CD4-positive, alpha-beta T cell (primary cell): ENCODE data around the gene OR10H1. TPM values are rescaled to one million over a fixed set of nuclear protein-coding genes. Genes with fewer than 3 reads are reported as not detected.
"Not testable (repeated sequence)": the region's sequence is repeated elsewhere in the genome, so short reads cannot be mapped to it uniquely, and the experiment has no call there.

Experiments used
- ATAC-seq: fragments of 200-7000 bp; cut with Tn5 transposase; one replicate; pipeline ENCODE4 v1.10.0; 2022; ENCODE audit warnings: mild to moderate bottlenecking; ENCODE audit not compliant: poor library complexity
- CTCF ChIA-PET: fragments of 350-600 bp; sonication (Branson Sonifier 250); formaldehyde crosslinking; loops from one replicate; lab custom pipeline; 2021; ENCODE audit warnings: antibody characterized with exemption, inconsistent platforms; lab: Charles Lee
- POLR2A ChIA-PET: fragments of 350-600 bp; sonication (Branson Sonifier 250); formaldehyde crosslinking; loops from one replicate; lab custom pipeline; 2021; ENCODE audit warnings: antibody characterized with exemption, inconsistent platforms; lab: Charles Lee
- DNase-seq, 14 experiments: peaks; one replicate each; pipeline ENCODE4 v3.0.0-alpha.2; 2013 to 2020; ENCODE audit warnings: mixed read lengths in 2 of 14
- H3K27ac ChIP-seq, 2 donors: one replicate each; pipeline versions ENCODE4 v1.5.1 to v1.7.0; 2013; ENCODE audit warnings: low read length in 2 of 2, low read depth in 1 of 2, mild to moderate bottlenecking in 1 of 2
- H3K27me3 ChIP-seq, 2 experiments: 1 replicate in 1 of 2; 2 replicates in 1 of 2; pipeline versions ENCODE4 v1.6.1 to v1.7.0; 2013; ENCODE audit warnings: low read length in 2 of 2, control low read depth in 1 of 2, mild to moderate bottlenecking in 1 of 2, moderate library complexity in 1 of 2; ENCODE audit not compliant: insufficient read depth in 2 of 2, control insufficient read depth in 1 of 2
- H3K36me3 ChIP-seq: one replicate; pipeline ENCODE4 v1.6.1; 2013; ENCODE audit warnings: low read length, control low read depth; ENCODE audit not compliant: insufficient read depth
- H3K4me1 ChIP-seq: one replicate; pipeline ENCODE4 v1.6.1; 2013; ENCODE audit warnings: low read length, control low read depth; ENCODE audit not compliant: insufficient read depth
- H3K4me3 ChIP-seq: one replicate; pipeline ENCODE4 v1.5.1; 2013; ENCODE audit warnings: mild to moderate bottlenecking, low read length, moderate library complexity
- H3K9me3 ChIP-seq, 2 experiments: 1 replicate in 1 of 2; 2 replicates in 1 of 2; pipeline versions ENCODE4 v1.6.1 to v1.7.0; 2013; ENCODE audit warnings: low read length in 2 of 2, mild to moderate bottlenecking in 2 of 2, control low read depth in 1 of 2, moderate library complexity in 1 of 2; ENCODE audit not compliant: control insufficient read depth in 1 of 2, insufficient read depth in 1 of 2
- H3K27ac Mint-ChIP-seq: one replicate; pipeline ENCODE4 v1.8.0; 2020; ENCODE audit warnings: mixed read lengths
- H3K27me3 Mint-ChIP-seq: one replicate; pipeline ENCODE4 v1.8.0; 2021; ENCODE audit warnings: mixed read lengths
- H3K36me3 Mint-ChIP-seq: one replicate; pipeline ENCODE4 v1.8.0; 2021; ENCODE audit warnings: low read depth, mixed read lengths
- H3K4me1 Mint-ChIP-seq: one replicate; pipeline ENCODE4 v1.8.0; 2021; ENCODE audit warnings: low read depth, mixed read lengths
- H3K4me3 Mint-ChIP-seq: one replicate; pipeline ENCODE4 v1.8.0; 2020; ENCODE audit warnings: mild to moderate bottlenecking, mixed read lengths
- H3K9me3 Mint-ChIP-seq: one replicate; pipeline ENCODE4 v1.8.0; 2020; ENCODE audit warnings: mixed read lengths
- intact Hi-C, 2 experiments: fragments of 100-400 bp; cut with DNase I in 1 of 2; cut with micrococcal nuclease in 1 of 2; formaldehyde crosslinking; loops; one replicate each; pipeline versions ENCODE4 v1.15.1 to v1.9.0; 2023 to 2025; cut with DNase I, micrococcal nuclease
- total RNA-seq, 174 experiments: library from RNA in 2 of 174; stranded (reverse) in 2 of 174; gene quantifications; one replicate each; pipeline ENCODE4 v1.2.3 and lab custom pipeline; 2021 to 2026
- TF ChIP-seq, protein P1 (sequence below): fragments of 200-600 bp; IDR thresholded peaks from one replicate; pipeline ENCODE4 v1.8.0; 2022; ENCODE audit warnings: antibody characterized with exemption, mild to moderate bottlenecking

The OR10H1 gene
- total RNA-seq, 2 experiments from 2014 or later: 0.08 TPM; not detected in 1

DNA sequence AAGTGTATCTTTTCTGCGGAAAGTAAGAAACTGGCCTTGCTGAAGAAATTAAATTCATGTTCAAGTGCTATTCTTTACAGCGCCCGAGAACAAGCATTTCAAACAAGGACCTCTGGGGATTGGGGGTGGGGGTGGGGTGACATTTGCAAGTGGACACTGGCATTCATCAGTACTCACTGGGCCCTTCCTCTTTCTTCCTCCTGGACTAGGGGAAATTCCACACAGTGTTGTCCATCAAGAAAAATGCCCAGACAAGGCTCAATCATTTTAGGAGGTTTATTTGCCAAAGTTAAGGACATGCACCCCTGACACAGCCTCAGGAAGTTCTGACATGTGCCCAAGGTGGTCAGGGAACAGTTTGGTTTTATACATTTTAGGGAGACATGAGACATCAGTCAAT lies 22.9 kb upstream of the OR10H1 start:
- H3K36me3 Mint-ChIP-seq: peaks cover 4% of the 10 kb centered on the region
- H3K27me3 Mint-ChIP-seq: no peaks in the 10 kb centered on the region
- Histone ChIP-seq H3K27me3 (no peaks in the 10 kb centered on the region), H3K36me3 (no peaks in the 10 kb centered on the region), H3K9me3 (no peaks in the 10 kb centered on the region), H3K4me1 (peaks cover 20% of the 10 kb centered on the region), H3K4me3 (no peak overlapping the region), H3K27ac (peak overlapping the region in 1 of 2 donors; percentile 20)
- DNase-seq (no peak), ATAC-seq (no peak)
- no peaks in the 10 kb centered on the region for H3K9me3 Mint-ChIP-seq
- ChIA-PET POLR2A (no interaction called here), CTCF (no interaction called here)
- H3K27ac Mint-ChIP-seq: peak overlapping the region; percentile 92
- intact Hi-C loops: loop anchor here in 1 of 2 experiments (5.0 to 10.0 kb wide), 2 partner anchors 236 to 359 kb away; partner anchors contain the start of genes AP1M1 and TPM4
- TF ChIP-seq, protein P1, sequence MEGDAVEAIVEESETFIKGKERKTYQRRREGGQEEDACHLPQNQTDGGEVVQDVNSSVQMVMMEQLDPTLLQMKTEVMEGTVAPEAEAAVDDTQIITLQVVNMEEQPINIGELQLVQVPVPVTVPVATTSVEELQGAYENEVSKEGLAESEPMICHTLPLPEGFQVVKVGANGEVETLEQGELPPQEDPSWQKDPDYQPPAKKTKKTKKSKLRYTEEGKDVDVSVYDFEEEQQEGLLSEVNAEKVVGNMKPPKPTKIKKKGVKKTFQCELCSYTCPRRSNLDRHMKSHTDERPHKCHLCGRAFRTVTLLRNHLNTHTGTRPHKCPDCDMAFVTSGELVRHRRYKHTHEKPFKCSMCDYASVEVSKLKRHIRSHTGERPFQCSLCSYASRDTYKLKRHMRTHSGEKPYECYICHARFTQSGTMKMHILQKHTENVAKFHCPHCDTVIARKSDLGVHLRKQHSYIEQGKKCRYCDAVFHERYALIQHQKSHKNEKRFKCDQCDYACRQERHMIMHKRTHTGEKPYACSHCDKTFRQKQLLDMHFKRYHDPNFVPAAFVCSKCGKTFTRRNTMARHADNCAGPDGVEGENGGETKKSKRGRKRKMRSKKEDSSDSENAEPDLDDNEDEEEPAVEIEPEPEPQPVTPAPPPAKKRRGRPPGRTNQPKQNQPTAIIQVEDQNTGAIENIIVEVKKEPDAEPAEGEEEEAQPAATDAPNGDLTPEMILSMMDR: no peak
- no peak overlapping the region for H3K4me3 Mint-ChIP-seq
- peaks cover 30% of the 10 kb centered on the region for H3K4me1 Mint-ChIP-seq

DNA sequence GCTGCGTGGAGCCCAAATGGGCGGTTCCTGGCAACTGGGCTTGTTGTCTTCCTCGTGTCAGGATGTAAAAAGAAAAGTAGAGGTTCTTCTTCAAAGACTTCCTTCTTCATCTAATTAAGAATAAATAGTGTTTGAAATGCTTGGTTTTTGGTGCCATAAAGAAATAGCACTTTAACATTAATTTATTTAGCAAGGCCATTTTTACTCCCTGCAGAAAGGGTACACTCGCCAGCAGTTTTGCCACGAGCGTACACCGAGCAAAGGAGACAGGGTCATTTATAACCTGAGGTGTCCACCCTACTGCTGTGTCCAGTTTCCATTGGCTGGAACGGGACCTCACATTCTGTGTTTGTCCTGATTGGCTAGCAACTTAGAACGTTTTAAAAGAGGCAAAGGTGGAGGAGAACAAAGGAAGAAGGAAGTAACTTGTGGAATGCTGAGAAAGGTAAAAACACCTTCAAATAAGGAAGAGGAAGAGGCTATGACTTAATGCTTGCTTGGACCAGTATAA lies 21.8 kb upstream of the OR10H1 start:
- Mint-ChIP-seq H3K4me3 (peak overlapping the region; percentile 96), H3K9me3 (no peaks in the 10 kb centered on the region), H3K36me3 (peaks cover 4% of the 10 kb centered on the region), H3K27me3 (no peaks in the 10 kb centered on the region), H3K27ac (peak overlapping the region; percentile 92), H3K4me1 (peaks cover 22% of the 10 kb centered on the region)
- CTCF ChIA-PET: no interaction called here
- POLR2A ChIA-PET: interaction anchor here (0.6 to 1.8 kb wide), 33 partner anchors 9 to 1147 kb away, joined by 3 to 12 read pairs (median 5); partner anchors contain the start of genes AKAP8, AKAP8L, AP1M1 and FAM32A
- Histone ChIP-seq H3K27me3 (no peaks in the 10 kb centered on the region), H3K4me3 (peak overlapping the region; percentile 96), H3K9me3 (no peaks in the 10 kb centered on the region), H3K27ac (peak overlapping the region; percentile 97 to 99), H3K36me3 (no peaks in the 10 kb centered on the region), H3K4me1 (peaks cover 20% of the 10 kb centered on the region)
- DNase-seq: peak in 1 of 14 experiments; percentile 5
- intact Hi-C loops: loop anchor here (2.0 to 10.0 kb wide), 5 partner anchors 32 to 534 kb away; partner anchors contain the start of genes AP1M1 (in 1 of the 2) and TPM4 (in 1 of the 2)
- no peak for ATAC-seq
- TF ChIP-seq, protein P1: no peak

GRCh38 chr19:15836330-15837220 lies 21.1 kb upstream of the OR10H1 start:
- TF ChIP-seq, protein P1: no peak
- no peaks in the 10 kb centered on the region for H3K36me3 ChIP-seq
- peak overlapping the region; percentile 96 for H3K4me3 ChIP-seq
- Mint-ChIP-seq H3K27me3 (no peaks in the 10 kb centered on the region), H3K36me3 (peaks cover 4% of the 10 kb centered on the region), H3K4me1 (peaks cover 18% of the 10 kb centered on the region), H3K4me3 (peak overlapping the region; percentile 96), H3K9me3 (no peaks in the 10 kb centered on the region), H3K27ac (peak overlapping the region; percentile 92)
- intact Hi-C loops: loop anchor here (1.0 to 10.0 kb wide), 6 partner anchors 32 to 534 kb away; partner anchors contain the start of genes AP1M1 (in 1 of the 2), RAB8A (in 1 of the 2) and TPM4 (in 1 of the 2)
- H3K27me3 ChIP-seq: no peaks in the 10 kb centered on the region
- peaks cover 20% of the 10 kb centered on the region for H3K4me1 ChIP-seq
- CTCF ChIA-PET: no interaction called here
- peak overlapping the region; percentile 97 to 99 for H3K27ac ChIP-seq
- no peaks in the 10 kb centered on the region for H3K9me3 ChIP-seq
- POLR2A ChIA-PET: interaction anchor here (0.6 to 2.5 kb wide), 37 partner anchors 8 to 1147 kb away, joined by 3 to 12 read pairs (median 5); partner anchors contain the start of genes AKAP8, AKAP8L, AP1M1 and FAM32A
- DNase-seq: peak; percentile 86 to 98 (median 95)
- peak; percentile 86 for ATAC-seq

GRCh38 chr19:15835565-15836329 lies 20.3 kb upstream of the OR10H1 start:
- Histone ChIP-seq H3K4me3 (peak overlapping the region; percentile 96), H3K27ac (peak overlapping the region; percentile 97 to 99), H3K4me1 (peaks cover 20% of the 10 kb centered on the region)
- Mint-ChIP-seq H3K27ac (peak overlapping the region; percentile 92), H3K4me3 (peak overlapping the region; percentile 96), H3K4me1 (peaks cover 18% of the 10 kb centered on the region)
- H3K9me3 Mint-ChIP-seq, H3K27me3 Mint-ChIP-seq, H3K27me3 ChIP-seq, CTCF ChIA-PET, H3K36me3 ChIP-seq, H3K36me3 Mint-ChIP-seq, H3K9me3 ChIP-seq: not testable (repeated sequence)
- intact Hi-C loops: loop anchor here (1.0 to 10.0 kb wide), 6 partner anchors 33 to 535 kb away; partner anchors contain the start of genes AP1M1 (in 1 of the 2), RAB8A (in 1 of the 2) and TPM4 (in 1 of the 2)
- ATAC-seq (peak; percentile 60), DNase-seq (peak; percentile 45 to 93 (median 58))
- POLR2A ChIA-PET: interaction anchor here (0.8 to 2.5 kb wide), 14 partner anchors 9 to 1146 kb away, joined by 3 to 12 read pairs (median 7); partner anchors contain the start of genes AKAP8, AKAP8L, AP1M1 and HSH2D
